SKM-1 (cell line): ENCODE data around the gene EP400.

ENCODE experiments used
- DNase-seq: peaks from one replicate; lab custom pipeline; 2025; ENCODE audit not compliant: unreplicated experiment; lab: John Stamatoyannopoulos, UW

Gene EP400

GRCh38 chr12:132015686-132016430 is 66.1 kb downstream of the EP400 start:
- DNase-seq, result no peak

- DNase-seq, result no peak
Observed at GRCh38 chr12:132018193-132018916, 68.6 kb downstream of the EP400 start.

- no peak for DNase-seq
Observed at GRCh38 chr12:132019891-132020290, 70.1 kb downstream of the EP400 start.

GRCh38 chr12:132020292-132020691 is 70.5 kb downstream of the EP400 start:
- DNase-seq, result no peak

GRCh38 chr12:132021031-132021871 is 71.5 kb downstream of the EP400 start:
- DNase-seq, result no peak

GRCh38 chr12:132021965-132022364 is 72.2 kb downstream of the EP400 start:
- DNase-seq, result no peak

GRCh38 chr12:132023658-132024057 is 73.9 kb downstream of the EP400 start:
- DNase-seq, result no peak

GRCh38 chr12:132024758-132025157 is 75.0 kb downstream of the EP400 start:
- no peak for DNase-seq

GRCh38 chr12:132025526-132025925 is 75.8 kb downstream of the EP400 start:
- no peak for DNase-seq

- DNase-seq, result no peak
Observed at GRCh38 chr12:132026061-132026795, 76.5 kb downstream of the EP400 start.

GRCh38 chr12:132026796-132027500 is 77.2 kb downstream of the EP400 start:
- no peak for DNase-seq

GRCh38 chr12:132027636-132028035 is 77.9 kb downstream of the EP400 start:
- DNase-seq, result no peak

- DNase-seq, result no peak
Observed at GRCh38 chr12:132028111-132028510, 78.4 kb downstream of the EP400 start.

- no peak for DNase-seq
Observed at GRCh38 chr12:132029503-132030300, 80.0 kb downstream of the EP400 start.

GRCh38 chr12:132030367-132031038 is 80.8 kb downstream of the EP400 start:
- DNase-seq, result no peak

GRCh38 chr12:132033627-132034026 is 83.9 kb downstream of the EP400 start:
- DNase-seq, result no peak

GRCh38 chr12:132036063-132036683 is 86.4 kb downstream of the EP400 start:
- DNase-seq, result no peak

GRCh38 chr12:132040906-132041606 is 91.3 kb downstream of the EP400 start:
- DNase-seq, result no peak
